NCI-H2029 treated with DMSO at 0.1 percent for 48 hours (cell line): ENCODE measurements around the gene EDEM1.
"Not testable (repeated sequence)": the region's sequence is repeated elsewhere in the genome, so short reads cannot be mapped to it uniquely, and the experiment has no call there.

Experiments
- DNase-seq: peaks from one replicate; lab custom pipeline; 2025; lab: John Stamatoyannopoulos, UW

EDEM1 gene

DNA sequence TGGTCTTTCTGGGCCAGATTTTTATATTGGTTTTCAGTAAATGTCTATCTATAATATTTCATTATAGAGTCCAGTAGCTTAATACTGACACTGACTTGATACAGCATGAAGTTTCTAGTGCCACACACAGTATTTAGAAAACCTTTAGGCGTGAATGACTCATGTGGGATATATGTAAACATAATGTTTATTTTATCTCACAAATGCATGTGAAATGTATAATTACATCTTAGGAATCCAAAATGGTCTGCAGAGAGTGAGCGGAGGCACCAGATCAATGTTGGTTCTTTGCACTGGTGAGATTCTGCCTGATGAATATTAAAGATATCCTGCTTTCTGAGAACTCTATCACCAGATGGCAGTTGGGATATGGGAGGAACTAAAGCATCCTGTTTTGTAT is 8.5 kb upstream of the EDEM1 start:
- not testable (repeated sequence) for DNase-seq

DNA sequence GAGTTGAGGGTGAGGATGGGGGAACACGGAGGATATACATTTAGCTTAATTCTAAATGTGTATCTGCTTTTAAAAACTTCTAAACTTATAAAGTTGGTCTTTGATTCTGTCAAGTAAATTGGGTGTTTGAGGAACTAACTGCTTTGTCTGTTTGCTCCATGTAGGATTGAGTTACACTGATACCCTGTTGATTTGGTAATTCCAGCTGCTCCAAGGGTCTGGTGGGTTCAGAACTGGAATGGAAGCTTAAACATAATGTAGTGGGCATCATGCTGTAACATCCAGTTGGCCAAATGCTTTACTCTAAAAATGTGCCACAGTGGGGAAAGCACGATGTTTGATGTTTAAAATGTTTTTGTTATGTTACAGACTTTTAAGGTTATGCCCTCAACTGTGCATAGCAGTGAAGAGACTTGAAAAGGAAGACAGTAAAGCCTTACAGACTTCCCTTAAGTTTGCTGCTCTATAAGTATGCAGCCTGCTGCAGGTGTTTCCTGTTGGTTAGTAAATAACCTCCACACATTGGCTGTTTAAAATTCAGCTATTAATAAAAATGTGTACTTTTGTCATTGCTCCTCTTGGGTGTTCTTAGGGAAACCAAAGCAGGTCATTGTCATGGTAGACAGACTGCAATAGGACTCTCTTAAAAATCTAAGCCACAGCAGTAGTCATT is 5.9 kb upstream of the EDEM1 start:
- no peak for DNase-seq

DNA sequence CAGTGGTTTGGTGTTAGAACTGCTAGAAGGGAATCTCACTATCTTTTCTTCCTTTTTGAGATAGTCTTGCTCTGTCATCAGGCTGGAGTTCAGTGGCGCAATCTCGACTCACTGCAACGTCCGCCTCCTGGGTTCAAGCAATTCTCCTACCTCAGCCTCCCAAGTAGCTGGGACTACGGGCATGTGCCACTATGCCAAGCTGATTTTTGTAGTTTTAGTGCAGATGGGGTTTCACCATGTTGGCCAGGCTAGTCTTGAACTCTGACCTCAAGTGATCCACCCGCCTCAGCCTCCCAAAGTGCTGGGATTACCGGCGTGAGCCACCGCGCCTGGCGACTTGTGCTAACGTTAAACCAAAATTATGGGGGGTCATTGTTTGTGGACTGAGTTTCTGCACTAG is 3.8 kb upstream of the EDEM1 start:
- DNase-seq = not testable (repeated sequence)

- no peak for DNase-seq
Observed at GRCh38 chr3:5184499-5184898, 3.0 kb upstream of the EDEM1 start.

DNA sequence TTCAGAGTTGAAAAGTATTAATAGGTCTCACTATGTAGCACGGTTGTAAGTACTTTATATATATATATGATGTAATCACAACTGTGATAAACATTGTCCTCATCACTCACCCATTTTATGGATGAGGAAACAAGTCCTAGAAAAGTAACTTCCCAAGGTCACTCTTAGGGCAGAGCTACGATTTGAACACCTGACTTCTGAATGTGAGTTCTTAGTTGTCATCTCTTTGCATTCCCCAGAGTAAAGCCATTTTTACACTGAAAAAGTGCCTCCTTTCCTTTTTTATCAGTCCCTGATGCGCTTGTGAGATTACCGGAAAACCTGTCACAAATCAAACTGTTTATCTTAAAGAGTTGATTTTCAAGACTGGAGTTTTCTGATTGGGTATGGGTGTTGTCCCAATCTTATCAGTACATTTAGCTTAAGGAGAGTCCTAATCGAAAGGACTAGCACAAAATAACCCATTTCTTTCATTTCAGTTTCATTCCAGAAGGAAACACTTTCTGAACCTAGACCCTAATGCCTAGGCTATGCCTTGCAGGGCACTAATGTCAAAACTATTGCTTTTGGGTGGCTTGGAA is 2.3 kb upstream of the EDEM1 start:
- DNase-seq = no peak

GRCh38 chr3:5186089-5186857 is 1.2 kb upstream of the EDEM1 start:
- DNase-seq = no peak

GRCh38 chr3:5186858-5187155 is 700 bp upstream of the EDEM1 start:
- DNase-seq = no peak

DNA sequence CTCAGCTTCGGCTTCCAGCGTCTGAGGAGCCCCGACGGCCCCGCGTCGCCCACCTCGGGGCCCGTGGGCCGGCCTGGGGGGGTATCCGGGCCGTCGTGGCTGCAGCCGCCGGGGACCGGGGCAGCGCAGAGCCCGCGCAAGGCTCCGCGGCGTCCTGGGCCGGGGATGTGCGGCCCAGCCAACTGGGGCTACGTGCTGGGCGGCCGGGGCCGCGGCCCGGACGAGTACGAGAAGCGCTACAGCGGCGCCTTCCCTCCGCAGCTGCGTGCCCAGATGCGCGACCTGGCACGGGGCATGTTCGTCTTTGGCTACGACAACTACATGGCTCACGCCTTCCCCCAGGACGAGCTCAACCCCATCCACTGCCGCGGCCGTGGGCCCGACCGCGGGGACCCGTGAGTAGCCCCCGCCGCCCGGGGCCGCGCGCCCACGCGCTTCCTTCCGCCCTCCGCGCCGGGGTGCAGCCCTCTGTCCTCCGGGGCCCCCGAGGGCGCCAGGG is 462 bp downstream of the EDEM1 start:
- no peak for DNase-seq

GRCh38 chr3:5188419-5189221 is 1.1 kb downstream of the EDEM1 start:
- DNase-seq = peak; percentile 11

- DNase-seq = no peak
Observed at GRCh38 chr3:5190147-5190791, 2.8 kb downstream of the EDEM1 start.

GRCh38 chr3:5191555-5192304 is 4.2 kb downstream of the EDEM1 start:
- DNase-seq = no peak

DNA sequence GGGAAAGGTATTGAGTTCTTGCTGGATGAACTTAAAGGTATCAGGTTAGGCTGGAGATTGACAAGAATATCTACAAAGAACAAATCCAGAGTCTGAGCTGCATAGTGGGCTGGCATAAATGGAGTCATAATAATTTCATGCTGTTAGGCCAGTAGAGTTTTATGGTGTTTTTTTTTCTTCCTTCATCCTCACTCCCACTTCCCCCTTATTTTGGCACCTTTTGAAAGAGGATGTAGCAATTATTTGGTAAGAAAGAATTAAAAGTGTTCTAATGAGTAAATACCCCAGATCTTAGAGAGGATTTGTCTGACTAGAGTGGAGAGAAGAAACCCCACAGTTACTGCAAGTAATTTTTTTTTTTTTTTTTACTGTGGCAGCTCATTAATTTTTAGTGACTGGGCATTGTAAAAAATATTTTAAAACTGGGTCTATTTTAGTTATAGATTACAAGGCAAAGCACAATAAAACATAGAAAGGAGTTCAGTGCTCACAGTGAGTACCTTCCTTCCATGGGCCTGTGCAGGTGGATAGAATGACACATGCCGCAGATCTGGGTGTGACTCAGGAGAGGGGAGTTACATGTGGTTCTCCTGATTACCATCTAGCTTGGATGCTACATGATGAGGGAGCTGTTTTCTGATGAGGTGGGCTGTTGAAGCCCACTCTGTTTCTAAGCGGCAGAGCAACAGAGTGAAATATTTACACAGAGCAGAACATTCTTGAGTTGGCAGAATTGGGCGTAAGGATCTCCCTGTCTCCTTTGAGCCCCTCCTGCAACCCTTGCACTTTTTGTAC is 5.3 kb downstream of the EDEM1 start:
- no peak for DNase-seq

DNA sequence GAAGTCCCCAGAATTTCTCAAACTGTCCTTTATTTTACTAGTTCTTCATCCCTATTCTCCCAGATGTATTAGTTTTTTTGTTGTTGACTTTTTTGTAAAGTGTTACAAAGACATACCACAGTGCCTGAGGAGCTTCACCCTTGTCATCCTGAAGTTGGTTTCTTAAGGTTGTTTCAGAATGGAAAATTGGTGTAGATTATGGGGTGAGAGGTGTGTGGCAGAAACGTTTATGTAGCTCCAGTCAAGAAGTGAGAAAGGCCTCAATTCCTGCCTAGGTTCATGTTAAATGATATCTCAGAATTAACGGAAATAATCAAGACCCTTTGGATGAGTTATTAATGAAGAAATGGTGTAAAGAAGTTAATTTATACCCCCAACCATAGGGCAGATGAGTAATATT is 6.8 kb downstream of the EDEM1 start:
- DNase-seq = no peak

DNA sequence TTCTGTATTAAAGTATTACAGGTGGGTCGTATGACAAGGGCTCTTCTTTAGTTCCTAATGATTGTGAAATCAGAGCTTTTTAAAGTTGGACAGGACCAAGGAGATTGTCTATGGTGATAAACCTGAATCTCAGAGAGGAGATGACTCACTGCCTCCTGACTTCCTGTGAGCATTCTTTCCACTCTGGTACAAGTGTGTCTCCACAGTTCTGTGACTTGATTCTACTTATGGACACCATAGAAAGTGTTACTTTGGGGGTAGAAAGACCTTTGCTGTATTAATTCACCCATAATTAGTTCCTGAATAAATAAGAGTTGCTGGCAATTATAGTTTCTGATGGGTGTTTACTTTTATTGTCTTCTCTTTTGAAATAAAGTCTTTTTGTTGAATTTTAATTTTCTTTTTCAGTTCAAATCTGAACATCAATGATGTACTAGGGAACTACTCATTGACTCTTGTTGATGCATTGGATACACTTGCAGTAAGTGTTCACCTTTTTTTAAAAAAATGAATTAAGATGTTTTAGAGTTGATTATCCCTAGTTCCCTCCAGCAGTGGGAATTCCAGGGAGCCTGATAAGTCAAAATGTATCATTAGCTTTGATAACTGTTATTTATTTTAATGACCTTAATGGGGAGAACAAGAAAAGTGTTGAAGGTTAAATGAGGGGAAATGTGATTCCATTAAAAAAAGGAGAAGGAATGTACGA is 7.4 kb downstream of the EDEM1 start:
- DNase-seq = no peak

DNA sequence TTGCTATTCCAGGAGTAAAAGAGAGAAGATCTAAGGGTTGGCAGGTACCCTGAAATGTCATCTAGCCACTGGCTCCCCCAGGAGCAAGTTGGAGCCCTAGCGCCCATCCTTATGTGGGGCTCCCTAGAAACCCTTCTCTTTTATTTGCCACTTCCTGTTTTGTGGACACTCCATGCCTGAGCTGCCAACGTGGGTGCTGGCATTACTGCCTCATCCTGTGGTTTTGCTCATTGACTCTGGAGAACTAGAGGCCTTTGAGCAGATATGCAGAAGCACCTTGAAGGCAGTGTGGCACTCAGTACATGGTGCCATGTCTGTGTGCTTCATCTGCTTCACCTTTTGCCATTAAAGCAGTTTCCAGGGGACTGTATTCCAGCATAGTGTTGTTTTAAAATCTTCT is 8.1 kb downstream of the EDEM1 start:
- peak; percentile 14 for DNase-seq

DNA sequence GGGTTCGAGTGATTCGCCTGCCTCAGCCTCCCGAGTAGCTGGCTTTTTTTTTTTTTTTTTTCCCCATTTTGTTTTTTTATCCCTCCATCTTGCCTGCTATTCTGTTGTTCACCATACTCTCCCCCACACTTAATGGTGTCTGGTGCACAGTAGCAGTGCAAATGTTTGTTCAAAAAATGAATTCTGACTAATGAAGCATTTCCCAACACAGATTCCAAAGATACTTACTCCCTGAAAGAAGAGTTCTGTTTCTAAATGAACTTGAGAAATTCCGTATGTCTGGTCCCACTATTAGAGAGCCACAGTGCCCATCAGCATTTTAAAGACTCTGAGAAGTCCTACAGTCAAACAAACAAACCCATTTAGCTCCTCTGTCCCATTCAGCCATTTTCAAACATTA is 9.5 kb downstream of the EDEM1 start:
- DNase-seq = no peak

DNA sequence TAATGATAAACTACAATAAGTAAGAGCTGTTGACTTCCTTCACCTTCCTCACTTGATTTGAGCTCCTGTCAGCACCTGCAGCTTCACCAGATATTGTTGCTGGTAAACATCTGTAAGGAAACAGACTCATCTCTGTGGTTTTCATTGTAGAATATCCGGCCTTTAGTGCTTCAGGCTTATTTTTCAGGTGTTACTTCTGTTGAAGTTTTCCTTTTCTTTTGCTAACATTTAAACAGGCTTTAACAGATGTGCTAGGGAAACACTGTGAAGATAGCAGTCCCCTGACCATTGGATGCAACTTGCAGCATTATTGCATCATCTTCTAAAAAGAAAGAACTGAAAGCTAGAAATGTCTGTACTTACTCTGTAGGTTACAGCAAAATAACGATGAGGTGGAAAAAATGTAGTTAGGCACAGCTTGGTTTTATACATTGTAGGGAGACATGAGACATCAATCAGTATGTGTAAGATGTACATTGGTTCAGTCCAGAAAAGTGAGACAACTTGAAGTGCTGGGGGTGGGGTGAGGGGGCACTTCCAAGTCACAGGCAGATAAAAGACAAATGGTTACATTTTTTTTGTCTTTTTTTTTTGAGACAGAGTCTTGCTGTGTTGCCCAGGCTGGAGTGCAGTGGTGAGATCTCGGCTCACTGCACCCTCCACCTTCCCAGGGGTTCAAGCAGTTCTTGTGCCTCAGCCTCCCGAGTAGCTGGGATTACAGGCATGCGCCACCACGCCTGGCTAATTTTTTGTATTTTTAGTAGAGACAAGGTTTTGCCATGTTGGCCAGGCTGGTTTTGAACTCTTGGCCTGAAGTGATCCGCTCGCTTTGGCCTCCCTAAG is 10.2 kb downstream of the EDEM1 start:
- DNase-seq = no peak

- no peak for DNase-seq
Observed at GRCh38 chr3:5198313-5198677, 10.8 kb downstream of the EDEM1 start.
